K562 (cell line): ENCODE results near the gene CLEC2D. TPM values are rescaled to one million over a fixed set of nuclear protein-coding genes. Genes with fewer than 3 reads are reported as not detected.

Source experiments
- ATAC-seq: fragments of 200-7000 bp; cut with Tn5 transposase; 3 replicates; pipeline ENCODE4 v1.9.1; 2020; ENCODE audit warnings: moderate library complexity
- BruUV-seq: library from RNA; stranded (reverse); fragments of 400-500 nt; replicated peaks from 2 replicates; lab custom pipeline; 2021; lab: Mats Ljungman, UMichigan
- CTCF ChIA-PET: fragments of 300-600 bp; formaldehyde crosslinking; extraction: SDS; loops from one replicate; lab custom pipeline; 2021; ENCODE audit warnings: low intra/inter-chr PET ratio; lab: Yijun Ruan, JAX
- POLR2A ChIA-PET: fragments of 300-600, 350-650 bp; sonication (Branson Sonifier 250); formaldehyde crosslinking; extraction: SDS; loops from one replicate; lab custom pipeline; 2021; ENCODE audit warnings: antibody characterized with exemption, inconsistent platforms; lab: Yijun Ruan, JAX
- DNase-seq, 4 experiments: peaks; one replicate each; pipeline versions ENCODE4 v3.0.0 to v3.0.0-alpha.2; 2011 to 2018; ENCODE audit warnings: low spot score in 3 of 4, mixed read lengths in 3 of 4; ENCODE audit errors: extremely low read depth in 1 of 4
- FAIRE-seq: peaks from 2 replicates; lab custom pipeline; 2011; peaks lifted over from hg19 to GRCh38; lab: Jason Lieb, UNC
- H2AFZ ChIP-seq: 2 replicates; pipeline ENCODE4 v1.6.0; 2011; ENCODE audit warnings: low read depth, low read length, control low read depth, inconsistent platforms
- H3K27ac ChIP-seq: fragments of 200-600 bp; 3 replicates; pipeline ENCODE4 v1.8.0; 2011; ENCODE audit warnings: low read depth, mild to moderate bottlenecking, control low read depth, inconsistent platforms, low read length, moderate library complexity, mixed read lengths; ENCODE audit errors: extremely low read depth
- H3K27me3 ChIP-seq, 2 experiments: fragments of 300-600 bp in 1 of 2; 2 replicates in 1 of 2; 3 replicates in 1 of 2; pipeline versions ENCODE4 v1.6.0 to v1.8.0; 2011; ENCODE audit warnings: inconsistent platforms in 2 of 2, low read length in 2 of 2, mild to moderate bottlenecking in 1 of 2, mixed read lengths in 1 of 2, moderate library complexity in 1 of 2; ENCODE audit not compliant: control insufficient read depth in 2 of 2, insufficient read depth in 2 of 2
- H3K36me3 ChIP-seq: fragments of 300-600 bp; 3 replicates; pipeline ENCODE4 v1.8.0; 2011; ENCODE audit warnings: mild to moderate bottlenecking, low read length, inconsistent platforms; ENCODE audit not compliant: control insufficient read depth, insufficient read depth
- H3K4me1 ChIP-seq, 2 experiments: fragments of 200-600 bp in 1 of 2; replicated peaks in 1 of 2; 2 replicates in 1 of 2; 3 replicates in 1 of 2; pipeline versions ENCODE4 v1.5.1 to v1.8.0; 2011; ENCODE audit warnings: inconsistent platforms in 2 of 2, low read length in 2 of 2, mild to moderate bottlenecking in 1 of 2, mixed read lengths in 1 of 2, moderate library complexity in 1 of 2; ENCODE audit not compliant: control insufficient read depth in 2 of 2, insufficient read depth in 2 of 2
- H3K4me2 ChIP-seq: 2 replicates; pipeline ENCODE4 v1.6.1; 2011; ENCODE audit warnings: low read length, control low read depth, inconsistent platforms, mixed read lengths; ENCODE audit not compliant: insufficient read depth
- H3K4me3 ChIP-seq: fragments of 200-600 bp; sonication (generic), shearing (Covaris generic); 2 replicates; pipeline ENCODE4 v1.5.1; 2016; ENCODE audit warnings: control low read depth, inconsistent platforms
- H3K79me2 ChIP-seq: fragments of 200-600 bp; 3 replicates; pipeline ENCODE4 v1.8.0; 2011; ENCODE audit warnings: low read length, inconsistent platforms; ENCODE audit not compliant: control insufficient read depth, insufficient read depth
- H3K9ac ChIP-seq, 2 experiments: 2 replicates each; pipeline versions ENCODE4 v1.6.0 to v1.6.1; 2011; ENCODE audit warnings: low read depth in 2 of 2, low read length in 2 of 2, control low read depth in 1 of 2, inconsistent platforms in 1 of 2, mild to moderate bottlenecking in 1 of 2, mixed read lengths in 1 of 2; ENCODE audit not compliant: insufficient read depth in 1 of 2
- H3K9me1 ChIP-seq: one replicate; pipeline ENCODE4 v1.6.0; 2011; ENCODE audit warnings: inconsistent platforms, mild to moderate bottlenecking, low read length, moderate library complexity; ENCODE audit not compliant: control insufficient read depth, insufficient read depth
- H3K9me3 ChIP-seq: replicated peaks from 2 replicates; pipeline ENCODE4 v1.5.1; 2011; ENCODE audit warnings: low read depth, low read length, inconsistent platforms; ENCODE audit not compliant: control insufficient read depth, insufficient read depth
- H4K20me1 ChIP-seq: replicated peaks from 2 replicates; pipeline ENCODE4 v1.6.1; 2011; ENCODE audit warnings: low read length, inconsistent platforms, mixed read lengths; ENCODE audit not compliant: control insufficient read depth, insufficient read depth
- CEBPG ChIP-seq, 3 experiments: fragments of 200-800 bp in 1 of 3; sonication (Bioruptor generic) in 1 of 3; sonication (generic) in 1 of 3; formaldehyde crosslinking in 1 of 3; IDR thresholded peaks in 2 of 3; conservative IDR thresholded peaks in 1 of 3; 2 replicates each; pipeline versions ENCODE4 v1.6.1 to v1.8.0; 2016 to 2022; ENCODE audit warnings: missing compliant biosample characterization in 2 of 3, missing genetic modification characterization in 2 of 3, mild to moderate bottlenecking in 1 of 3, missing genetic modification reagents in 1 of 3
- HCFC1 ChIP-seq: IDR thresholded peaks from 2 replicates; pipeline ENCODE4 v1.6.1; 2012; ENCODE audit warnings: low read depth, low read length, improper control_type of control experiment
- HMGN3 ChIP-seq: IDR thresholded peaks from 2 replicates; pipeline ENCODE4 v1.6.1; 2011; ENCODE audit warnings: borderline replicate concordance, low read depth, mild to moderate bottlenecking, mixed read lengths, low read length; ENCODE audit not compliant: insufficient read length; ENCODE audit errors: extremely low read depth
- MEIS2 ChIP-seq: fragments of 450-650 bp; IDR thresholded peaks from 2 replicates; pipeline ENCODE4 v1.6.1; 2014; ENCODE audit warnings: mild to moderate bottlenecking; ENCODE audit not compliant: partially characterized antibody
- RBM22 ChIP-seq: fragments of 200-400 bp; formaldehyde crosslinking; IDR thresholded peaks from 2 replicates; pipeline ENCODE4 v1.6.1; 2018; ENCODE audit warnings: low read length, low read depth; ENCODE audit not compliant: poor library complexity, severe bottlenecking
- ZFP30 ChIP-seq: fragments of 250-450 bp; sonication (Bioruptor Pico); IDR thresholded peaks from 2 replicates; pipeline ENCODE4 v1.8.0; 2022; ENCODE audit warnings: moderate library complexity, mild to moderate bottlenecking, inconsistent platforms, borderline replicate concordance
- ZNF445 ChIP-seq: fragments of 250-450 bp; sonication (Bioruptor Pico); IDR thresholded peaks from 2 replicates; pipeline ENCODE4 v1.4.0; 2020; ENCODE audit warnings: low read depth, mild to moderate bottlenecking, moderate library complexity
- ZNF668 ChIP-seq: fragments of 250-450 bp; sonication (Bioruptor Pico); IDR thresholded peaks from 2 replicates; pipeline ENCODE4 v1.8.0; 2022; ENCODE audit warnings: mild to moderate bottlenecking, inconsistent platforms
- WGBS: fragments of 100-300 bp; shearing (Covaris generic); methylation state at CpG from one replicate; pipeline ENCODE4 v1.1.6; 2016; ENCODE audit warnings: low coverage, mixed read lengths; ENCODE audit not compliant: insufficient coverage; ENCODE audit errors: missing lambda C conversion rate; 5-methylcytosine and 5-hydroxymethylcytosine counted together
- in situ Hi-C: fragments of 300-500 bp; cut with MboI; formaldehyde crosslinking; loops from 4 replicates; pipeline ENCODE4 v1.15.0; 2018; ENCODE audit warnings: inconsistent platforms, mixed read lengths
- intact Hi-C: fragments of 100-400 bp; cut with micrococcal nuclease; formaldehyde crosslinking; loops from 2 replicates; pipeline ENCODE4 v1.14.2; 2022
- polyA plus RNA-seq, 8 experiments: library from polyadenylated mRNA; depleted of rRNA in 4 of 8; stranded (reverse) in 5 of 8; unstranded in 3 of 8; fragments of >200 nt; fragmentation: Nextera tagmentation in 2 of 8; fragmentation: Illumina TruSeq in 1 of 8; extraction: Ambion mirVana in 2 of 8; extraction: Trizol in 1 of 8; gene quantifications; 2 replicates each; pipeline versions ENCODE4 v1.2.1 to v1.2.3, GENCODE V29; 2011 to 2014; ENCODE audit warnings: inconsistent platforms in 1 of 8, missing spikeins in 1 of 8
- total RNA-seq, 7 experiments: library from RNA; depleted of rRNA in 6 of 7; stranded (reverse); fragments of >200 nt in 6 of 7; fragmentation: Illumina TruSeq in 2 of 7; extraction: Trizol in 2 of 7; gene quantifications; 2 replicates each; pipeline versions ENCODE4 v1.2.1 to v1.2.3, GENCODE V29; 2011 to 2021; ENCODE audit warnings: low replicate concordance in 1 of 7

Gene CLEC2D
- total and polyA plus RNA-seq, 9 of the 15 experiments (the other 6 are each of a cell fraction or from before 2014, with no cell fraction given), result 1.4 to 5.0 (median 2.2) TPM

GRCh38 chr12:9702255-9702654, 32.7 kb downstream of the CLEC2D start:
- in situ Hi-C loops, result loop anchor here (25.0 kb wide), 1 partner anchor 240 kb away; no protein-coding TSS in a partner anchor
- Histone ChIP-seq H3K4me3 (no peak overlapping the region), H4K20me1 (no peaks in the 10 kb centered on the region), H2AFZ (no peak overlapping the region), H3K36me3 (no peaks in the 10 kb centered on the region), H3K79me2 (no peaks in the 10 kb centered on the region), H3K27me3 (no peaks in the 10 kb centered on the region), H3K9me3 (no peaks in the 10 kb centered on the region), H3K4me1 (no peaks in the 10 kb centered on the region), H3K4me2 (no peak overlapping the region), H3K27ac (no peak overlapping the region), H3K9ac (no peak overlapping the region), H3K9me1 (no peaks in the 10 kb centered on the region)
- CTCF ChIA-PET, result no interaction called here
- TF ChIP-seq HMGN3 (no peak), ZNF668 (no peak), MEIS2 (no peak), RBM22 (no peak), ZFP30 (CRISPR knock-in tag) (no peak), CEBPG (CRISPR knock-in tag; IDR thresholded peaks at IDR 0.05) (no peak), CEBPG (tag; conservative IDR thresholded peaks at IDR 0.05 in 1 of 2, IDR thresholded peaks at IDR 0.05 in 1 of 2) (no peak), ZNF445 (CRISPR knock-in tag) (no peak), HCFC1 (no peak)
- WGBS, result 28% methylated on average over 3 of the region's 3 CpGs
- intact Hi-C loops, result loop anchor here (10.0 kb wide), 1 partner anchor 327 kb away; no protein-coding TSS in a partner anchor
- no peak for FAIRE-seq
- DNase-seq, result no peak
- no peak for ATAC-seq
- no TSS peak for BruUV-seq
- POLR2A ChIA-PET, result no interaction called here
